GM12801 (cell line): ENCODE data around the gene VEGFA.

Experiments
- CTCF ChIP-seq: IDR thresholded peaks from one replicate; pipeline ENCODE4 v1.5.1; 2011; ENCODE audit warnings: control low read depth; ENCODE audit not compliant: insufficient read length; ENCODE audit errors: extremely low read depth

VEGFA gene

GRCh38 chr6:43786664-43787329 is 16.8 kb downstream of the VEGFA start:
- TF ChIP-seq CTCF = no peak

- TF ChIP-seq CTCF = no peak
Observed at GRCh38 chr6:43788301-43788700, 18.3 kb downstream of the VEGFA start.

GRCh38 chr6:43789447-43789846 is 19.4 kb downstream of the VEGFA start:
- TF ChIP-seq CTCF = no peak

- no peak for TF ChIP-seq CTCF
Observed at GRCh38 chr6:43790031-43790430, 20.0 kb downstream of the VEGFA start.

GRCh38 chr6:43791745-43792422 is 21.9 kb downstream of the VEGFA start:
- TF ChIP-seq CTCF = no peak

- no peak for TF ChIP-seq CTCF
Observed at GRCh38 chr6:43793154-43793874, 23.3 kb downstream of the VEGFA start.

- no peak for TF ChIP-seq CTCF
Observed at GRCh38 chr6:43793875-43794242, 23.8 kb downstream of the VEGFA start.
